Activated CD4-positive, alpha-beta T cell treated with anti-CD3 and anti-CD28 coated beads, Interleukin-2, Interleukin-4, amounts not matched to agents 100 ng/mL and 50 ng/mL, durations not matched to agents 16 hours and 8 hours (primary cell): ENCODE data around the gene EFCAB12.

ENCODE experiments used
- DNase-seq: peaks from one replicate; pipeline ENCODE4 v3.0.0-alpha.2; 2020; ENCODE audit warnings: low spot score

The EFCAB12 gene

DNA sequence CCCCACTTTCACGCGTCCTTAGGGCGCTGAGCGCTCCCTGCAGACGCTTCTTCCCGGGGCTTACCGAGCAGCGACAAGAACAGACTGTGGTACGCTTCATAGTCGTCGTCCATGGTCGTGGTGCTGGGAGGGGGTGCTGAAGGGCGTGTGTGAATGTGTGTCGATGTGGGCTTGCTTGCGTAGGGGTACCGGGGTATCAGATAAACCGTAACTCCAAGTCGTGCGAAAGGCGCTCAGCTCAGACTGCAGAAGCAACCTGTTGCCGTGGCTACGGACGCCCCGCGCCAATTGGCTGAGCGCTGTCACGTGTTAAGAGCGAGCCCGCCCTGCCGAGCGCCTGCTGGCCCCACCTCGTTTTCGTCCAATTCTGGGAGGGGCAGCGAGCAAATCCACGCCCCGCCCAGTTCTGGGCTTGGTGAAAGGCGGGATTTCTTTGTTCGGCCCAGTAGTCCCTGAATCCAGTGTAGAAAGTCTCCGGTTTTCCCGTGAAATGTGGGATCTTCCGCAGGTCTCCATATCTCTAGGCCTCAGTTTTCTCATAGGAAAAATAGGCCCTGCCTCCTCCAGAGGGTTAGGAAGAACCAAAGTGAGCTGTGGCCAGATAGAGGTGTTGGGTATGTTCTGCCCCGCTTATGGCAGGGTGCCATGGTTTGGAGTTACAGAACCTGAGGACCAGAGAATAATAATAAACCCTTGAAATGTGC lies at the start of gene EFCAB12:
Gene EFCAB12, minus strand, starts transcription at position 261 of the 704 bp plus-strand sequence. Its CDS starts 148 bp downstream, at position 113.
- peak; percentile 87 for DNase-seq

DNA sequence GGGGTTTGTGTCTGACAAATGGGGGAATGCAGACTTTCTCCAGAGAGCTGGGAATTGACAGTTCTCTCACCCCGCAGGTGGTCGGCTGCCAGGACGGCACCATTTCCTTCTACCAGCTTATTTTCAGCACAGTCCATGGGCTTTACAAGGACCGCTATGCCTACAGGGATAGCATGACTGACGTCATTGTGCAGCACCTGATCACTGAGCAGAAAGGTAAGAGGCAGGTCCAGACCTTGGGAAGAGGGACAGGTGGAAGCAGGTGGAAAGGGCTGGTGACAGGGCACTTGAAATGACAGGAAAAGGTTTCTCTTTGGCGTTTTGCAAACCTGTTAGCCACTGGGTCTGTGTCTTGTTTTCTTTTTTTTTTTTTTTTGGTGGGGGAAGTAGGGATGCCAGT lies 48.1 kb upstream of the EFCAB12 start:
- no peak for DNase-seq

DNA sequence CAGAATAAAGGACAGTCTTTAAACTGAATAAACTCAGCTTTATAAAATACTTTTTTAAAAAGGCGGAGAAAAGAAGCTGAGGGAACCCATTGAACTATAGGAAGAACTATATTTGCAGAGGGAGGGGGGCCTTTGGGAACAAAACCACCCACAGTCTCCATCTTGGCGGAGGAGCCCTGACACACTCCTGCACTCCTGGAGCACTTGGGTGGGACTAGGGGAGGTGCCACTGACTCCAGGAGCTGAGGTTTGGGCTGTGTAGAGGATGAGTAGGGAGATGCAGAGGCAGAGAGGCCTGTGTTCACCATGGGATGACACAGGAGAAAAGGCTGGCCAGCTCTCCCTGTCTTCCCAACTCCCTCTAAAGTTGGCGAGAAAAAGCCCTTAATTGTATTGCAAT lies 47.4 kb upstream of the EFCAB12 start:
- no peak for DNase-seq

DNA sequence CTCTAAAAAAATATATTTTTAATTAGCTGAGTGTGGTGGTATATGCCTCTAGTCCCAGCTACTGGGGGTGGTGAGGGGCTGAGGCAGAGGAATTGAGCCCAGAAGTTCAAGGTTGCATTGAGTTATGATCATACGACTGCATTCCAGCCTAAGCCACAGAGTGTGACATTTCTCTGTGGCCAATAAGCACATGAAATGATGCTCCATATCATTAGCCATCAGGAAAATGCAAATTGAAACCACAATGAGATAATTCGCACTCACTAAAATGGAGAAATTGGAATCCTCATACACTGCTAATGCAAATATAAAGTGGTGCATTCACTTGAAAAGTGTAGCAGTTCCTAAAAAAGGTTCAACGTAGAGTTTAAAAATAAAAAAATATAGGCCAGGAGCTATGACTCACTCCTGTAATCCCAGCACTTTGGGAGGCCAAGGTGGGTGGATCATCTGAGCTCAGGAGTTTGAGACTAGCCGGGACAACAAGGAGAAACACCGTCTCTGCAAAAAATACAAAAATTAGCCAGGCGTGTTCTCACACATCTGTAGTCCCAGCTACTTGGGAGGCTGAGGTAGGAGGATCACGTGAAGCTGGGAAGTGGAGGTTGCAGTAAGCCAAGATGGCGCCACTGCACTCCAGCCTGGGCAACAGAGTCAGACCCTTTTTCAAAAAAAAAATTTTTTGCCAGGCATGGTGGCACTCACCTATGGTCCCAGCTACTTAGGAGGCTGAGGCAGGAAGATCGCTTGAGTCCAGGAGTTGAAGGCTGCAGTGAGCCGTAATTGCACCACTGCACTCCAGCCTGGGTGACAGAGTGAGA lies 46.8 kb upstream of the EFCAB12 start:
- DNase-seq: no peak

- no peak for DNase-seq
Observed at GRCh38 chr3:129473769-129474152, 45.3 kb upstream of the EFCAB12 start.

DNA sequence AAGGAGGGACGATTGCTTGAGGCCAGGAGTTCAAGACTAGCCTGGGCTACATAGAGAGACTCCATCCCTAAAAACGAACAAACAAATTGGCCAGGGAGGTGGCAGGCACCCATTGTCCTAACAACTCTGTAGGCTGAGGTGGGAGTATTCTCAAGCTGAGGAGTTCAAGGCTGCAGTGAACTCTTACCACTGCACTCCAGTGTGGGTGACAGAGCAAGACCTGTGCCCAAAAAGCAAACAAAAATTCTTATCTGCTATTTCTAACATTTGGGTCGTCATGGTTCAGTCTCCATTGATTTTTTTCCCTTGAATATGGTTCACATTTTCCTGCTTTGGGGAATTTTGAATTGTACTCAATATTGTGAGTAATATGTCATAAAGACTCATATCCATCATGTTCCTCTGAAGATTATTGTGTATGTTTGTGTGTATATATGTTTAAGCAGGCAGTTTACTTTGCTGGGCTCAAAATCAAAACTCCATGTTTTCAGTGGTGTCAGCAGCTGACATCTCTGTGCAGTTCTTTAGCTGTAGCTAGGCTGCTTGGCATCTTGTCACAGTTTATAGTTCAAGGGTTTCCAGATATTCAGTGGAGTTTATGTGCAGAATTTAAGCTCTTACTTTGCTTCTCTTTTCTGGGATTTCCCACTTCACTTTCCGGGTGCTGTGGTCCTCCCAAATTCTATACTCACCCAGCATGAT lies 44.8 kb upstream of the EFCAB12 start:
- DNase-seq: no peak

DNA sequence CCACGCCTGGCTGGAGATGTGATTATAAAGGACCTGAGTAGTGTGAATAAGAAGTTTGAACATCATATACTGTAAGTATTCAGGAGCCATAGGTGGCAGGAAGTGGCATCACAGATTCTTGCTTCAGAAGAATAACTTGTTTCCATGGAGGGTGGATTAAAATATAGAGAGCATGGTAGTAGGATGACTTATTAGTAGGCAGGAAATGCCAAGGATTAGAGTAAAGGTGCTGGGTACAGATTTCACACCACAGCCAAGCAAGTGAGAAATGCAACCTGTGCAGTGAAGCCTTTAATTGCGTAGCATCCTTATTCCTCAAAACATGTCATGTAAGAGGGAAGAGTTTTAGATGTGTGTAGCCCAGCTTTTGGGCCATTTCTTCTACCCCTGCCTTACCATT lies 42.4 kb upstream of the EFCAB12 start:
- DNase-seq: no peak

- DNase-seq: no peak
Observed at GRCh38 chr3:129469026-129469425, 40.6 kb upstream of the EFCAB12 start.

DNA sequence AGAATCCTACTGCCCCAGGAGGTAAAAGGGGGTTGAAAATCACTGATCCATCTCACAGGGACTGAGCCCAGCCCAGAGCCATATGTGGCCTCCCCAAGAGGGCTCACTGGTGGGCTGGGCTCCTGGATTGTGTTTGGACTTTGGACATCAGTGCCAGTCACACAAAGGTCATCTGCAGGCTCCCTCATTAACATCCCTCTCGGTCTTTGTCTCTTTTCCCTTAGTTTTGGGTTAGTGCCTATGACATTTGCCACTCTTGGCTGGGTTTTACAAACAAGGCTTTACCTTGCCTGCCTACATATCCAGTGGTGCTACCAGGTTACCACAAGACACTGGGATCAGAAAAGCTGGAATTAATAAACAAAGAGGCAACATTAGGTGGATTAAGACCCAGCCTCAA lies 39.5 kb upstream of the EFCAB12 start:
- DNase-seq: no peak

GRCh38 chr3:129463716-129464115 lies 35.3 kb upstream of the EFCAB12 start:
- DNase-seq: no peak

DNA sequence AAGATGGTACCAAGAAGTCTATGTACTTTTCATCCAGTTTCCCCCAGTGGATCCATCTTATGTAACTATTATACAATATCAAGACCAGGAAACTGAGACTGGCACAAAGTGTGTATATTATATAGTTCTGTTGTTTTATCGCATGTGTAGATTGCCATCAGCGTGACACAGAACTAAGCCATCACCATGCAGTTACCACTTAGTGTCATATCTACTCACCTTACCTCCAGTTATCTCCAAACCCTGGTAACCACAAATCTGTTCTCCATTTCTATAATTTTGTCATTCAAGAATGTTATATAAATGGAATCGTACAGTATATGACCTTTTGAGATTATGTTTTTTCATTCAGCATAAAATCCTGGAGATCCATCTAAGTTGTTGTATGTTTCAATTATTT lies 34.7 kb upstream of the EFCAB12 start:
- no peak for DNase-seq

GRCh38 chr3:129462361-129462968 lies 34.0 kb upstream of the EFCAB12 start:
- no peak for DNase-seq

GRCh38 chr3:129461461-129462146 lies 33.2 kb upstream of the EFCAB12 start:
- DNase-seq: no peak

- DNase-seq: no peak
Observed at GRCh38 chr3:129461022-129461421, 32.6 kb upstream of the EFCAB12 start.

GRCh38 chr3:129460572-129460971 lies 32.1 kb upstream of the EFCAB12 start:
- DNase-seq: no peak

DNA sequence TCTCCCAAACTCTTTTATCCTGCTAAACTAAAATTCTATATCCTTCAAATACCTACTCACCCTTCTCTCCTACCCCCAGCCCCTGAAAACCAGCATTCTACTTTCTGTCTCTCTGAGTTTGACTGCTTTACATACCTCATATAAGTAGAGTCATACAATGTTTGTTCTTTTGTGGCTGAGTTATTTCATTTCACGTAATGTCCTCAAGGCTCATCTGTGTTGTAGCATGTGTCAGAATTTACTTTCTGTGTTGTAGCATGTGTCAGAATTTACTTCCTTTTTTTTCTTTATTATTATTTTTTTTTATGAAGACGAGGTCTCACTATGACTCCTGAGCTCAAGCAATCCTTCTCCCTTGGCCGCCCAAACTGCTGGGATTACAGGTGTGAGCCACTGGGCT lies 31.7 kb upstream of the EFCAB12 start:
- DNase-seq: no peak

GRCh38 chr3:129453732-129454131 lies 25.3 kb upstream of the EFCAB12 start:
- no peak for DNase-seq

- DNase-seq: no peak
Observed at GRCh38 chr3:129449279-129450115, 21.1 kb upstream of the EFCAB12 start.

DNA sequence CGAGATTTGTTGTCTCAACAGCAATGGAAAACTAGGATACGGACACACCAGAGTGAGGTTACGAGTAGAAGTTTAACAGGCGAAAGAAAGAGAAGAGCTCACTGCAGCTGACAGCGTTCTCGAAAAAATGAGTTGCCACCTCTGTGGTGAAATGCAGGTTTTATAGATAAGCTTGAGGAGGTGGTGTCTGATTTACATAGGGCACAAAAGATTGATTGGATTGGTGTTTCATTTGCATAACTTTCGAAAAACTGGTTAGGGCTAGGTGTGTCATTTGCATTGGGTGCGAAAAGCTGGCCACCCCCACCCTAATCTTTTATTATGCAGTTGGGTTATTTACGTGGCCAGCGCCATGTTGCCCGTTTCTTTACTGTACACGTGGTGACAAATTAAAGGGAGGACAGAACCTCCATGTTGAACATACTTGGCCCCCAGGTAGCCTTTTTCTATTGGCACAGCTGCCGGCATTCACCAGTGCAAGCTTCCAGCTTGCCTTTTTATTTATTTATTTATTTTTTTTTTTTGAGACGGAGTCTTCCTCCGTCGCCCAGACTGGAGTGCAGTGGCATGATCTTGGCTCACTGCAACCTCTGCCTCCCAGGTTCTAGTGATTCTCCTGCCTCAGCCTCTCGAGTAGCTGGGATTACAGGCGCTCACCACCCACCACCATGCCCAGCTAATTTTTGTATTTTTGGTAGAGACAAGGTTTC lies 19.9 kb upstream of the EFCAB12 start:
- no peak for DNase-seq

DNA sequence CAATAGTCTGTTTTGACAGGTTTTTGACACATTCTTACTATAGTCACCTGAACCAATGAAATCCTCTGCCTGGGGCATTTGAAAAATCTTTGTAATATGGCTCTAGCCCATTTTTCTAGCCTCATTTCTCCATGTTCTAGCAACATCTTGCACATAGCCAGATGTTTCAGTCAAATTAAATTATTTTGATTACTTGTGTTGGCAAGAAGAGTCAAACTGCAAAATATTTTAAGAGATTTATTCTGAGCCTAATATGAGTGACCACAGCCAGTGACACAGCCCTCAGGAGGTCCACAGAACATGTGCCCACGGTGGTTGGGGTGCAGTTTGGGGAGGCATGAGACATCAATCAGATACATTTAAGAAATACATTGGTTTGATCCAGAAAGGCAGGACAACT lies 18.5 kb upstream of the EFCAB12 start:
- no peak for DNase-seq
